Omental fat pad (tissue), 4 donors: ENCODE data around the gene CHD2. TPM values are rescaled to one million over a fixed set of nuclear protein-coding genes. Genes with fewer than 3 reads are reported as not detected.
"Not testable (repeated sequence)": the region's sequence is repeated elsewhere in the genome, so short reads cannot be mapped to it uniquely, and the experiment has no call there.

ENCODE experiments used
- ATAC-seq: fragments of 150-250 bp; one replicate; pipeline ENCODE4 v1.9.1; 2016; ENCODE audit warnings: mild to moderate bottlenecking, moderate library complexity; ENCODE audit not compliant: low FRiP score
- DNase-seq: peaks from one replicate; pipeline ENCODE4 v3.0.0-alpha.2; 2019; ENCODE audit warnings: low spot score
- total RNA-seq, 4 donors: library from RNA; depleted of rRNA; stranded (reverse); fragments of >200 nt; gene quantifications; one replicate each; pipeline ENCODE4 v1.1.0, GENCODE V29; 2016
- TF ChIP-seq, protein P1 (sequence below), 3 donors: fragments of 450-650 bp; IDR thresholded peaks; one replicate each; pipeline ENCODE4 v1.5.1; 2016 to 2017; ENCODE audit warnings: antibody characterized with exemption in 3 of 3, mild to moderate bottlenecking in 3 of 3, moderate library complexity in 2 of 3

CHD2 gene
- total RNA-seq, 4 donors from 2014 or later, result 77.7 to 140 (median 134) TPM

DNA sequence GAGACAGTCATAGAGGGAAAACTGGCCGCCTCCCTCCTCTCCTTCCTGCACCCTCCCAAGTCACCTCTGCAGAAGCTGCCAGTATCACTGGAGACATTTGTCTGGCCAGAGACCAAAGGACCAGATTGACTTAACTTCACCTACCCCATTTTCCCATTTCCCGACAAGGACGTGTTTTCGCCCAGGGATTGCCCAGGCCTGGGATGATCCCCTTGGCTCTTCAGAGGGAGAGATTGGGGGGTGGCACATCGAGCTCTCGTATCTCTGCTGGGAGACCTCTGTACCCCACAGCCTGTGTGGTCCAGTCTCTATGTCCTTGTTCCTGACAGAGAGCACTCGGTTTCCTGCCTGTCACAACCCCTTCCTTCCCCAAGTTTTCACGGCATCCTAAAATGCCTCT is 157.5 kb downstream of the CHD2 start:
- TF ChIP-seq, protein P1, sequence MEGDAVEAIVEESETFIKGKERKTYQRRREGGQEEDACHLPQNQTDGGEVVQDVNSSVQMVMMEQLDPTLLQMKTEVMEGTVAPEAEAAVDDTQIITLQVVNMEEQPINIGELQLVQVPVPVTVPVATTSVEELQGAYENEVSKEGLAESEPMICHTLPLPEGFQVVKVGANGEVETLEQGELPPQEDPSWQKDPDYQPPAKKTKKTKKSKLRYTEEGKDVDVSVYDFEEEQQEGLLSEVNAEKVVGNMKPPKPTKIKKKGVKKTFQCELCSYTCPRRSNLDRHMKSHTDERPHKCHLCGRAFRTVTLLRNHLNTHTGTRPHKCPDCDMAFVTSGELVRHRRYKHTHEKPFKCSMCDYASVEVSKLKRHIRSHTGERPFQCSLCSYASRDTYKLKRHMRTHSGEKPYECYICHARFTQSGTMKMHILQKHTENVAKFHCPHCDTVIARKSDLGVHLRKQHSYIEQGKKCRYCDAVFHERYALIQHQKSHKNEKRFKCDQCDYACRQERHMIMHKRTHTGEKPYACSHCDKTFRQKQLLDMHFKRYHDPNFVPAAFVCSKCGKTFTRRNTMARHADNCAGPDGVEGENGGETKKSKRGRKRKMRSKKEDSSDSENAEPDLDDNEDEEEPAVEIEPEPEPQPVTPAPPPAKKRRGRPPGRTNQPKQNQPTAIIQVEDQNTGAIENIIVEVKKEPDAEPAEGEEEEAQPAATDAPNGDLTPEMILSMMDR (IDR thresholded peaks at IDR 0.05), result no peak
- DNase-seq (no peak), ATAC-seq (no peak)

DNA sequence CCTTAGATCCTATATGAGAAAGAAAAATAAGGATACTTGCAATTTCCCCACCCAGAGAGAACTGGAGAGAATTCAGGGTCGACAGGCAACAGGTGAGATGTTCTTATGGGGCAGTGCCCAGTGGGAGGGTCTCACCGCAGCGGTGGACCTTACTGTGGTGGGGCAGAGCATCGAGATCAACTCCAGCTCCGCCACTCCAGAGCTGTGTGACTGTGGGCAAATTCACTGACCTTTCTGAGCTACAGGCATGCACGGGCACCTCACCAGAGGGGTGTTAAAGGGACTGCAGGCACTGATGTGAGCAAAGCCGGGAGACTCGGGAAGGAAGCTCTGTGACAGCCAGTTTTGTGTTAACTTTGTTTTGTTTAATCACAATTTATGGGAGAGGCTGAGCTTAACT is 158.0 kb downstream of the CHD2 start:
- DNase-seq, result no peak
- TF ChIP-seq, protein P1 (IDR thresholded peaks at IDR 0.05), result no peak
- no peak for ATAC-seq

DNA sequence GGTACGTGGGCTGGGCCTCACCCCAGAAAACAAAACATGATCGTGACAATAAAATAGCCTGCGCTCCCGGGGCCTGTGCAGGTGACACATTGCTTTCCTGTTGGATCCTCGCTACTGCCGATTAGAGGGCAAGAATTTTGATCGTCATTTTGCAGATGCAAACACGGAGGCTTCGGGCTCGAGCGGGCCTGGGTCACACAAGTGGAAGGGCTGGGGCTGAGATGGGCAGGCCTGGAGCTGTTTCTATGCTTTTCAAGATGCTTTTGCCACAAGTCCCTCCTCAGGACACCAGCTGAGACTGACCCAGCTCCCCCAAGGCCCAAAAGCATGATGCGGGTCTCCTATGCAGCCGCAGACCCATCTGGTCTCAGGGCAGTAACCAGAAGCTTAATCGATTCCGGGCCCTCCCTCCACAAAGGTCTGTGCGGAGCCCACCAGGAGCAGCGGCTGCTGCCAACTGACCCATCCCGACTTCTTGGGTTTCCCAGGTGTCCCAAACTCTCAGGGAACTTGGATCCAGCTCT is 158.8 kb downstream of the CHD2 start:
- ATAC-seq, result no peak
- no peak for DNase-seq
- TF ChIP-seq, protein P1 (IDR thresholded peaks at IDR 0.05), result no peak

DNA sequence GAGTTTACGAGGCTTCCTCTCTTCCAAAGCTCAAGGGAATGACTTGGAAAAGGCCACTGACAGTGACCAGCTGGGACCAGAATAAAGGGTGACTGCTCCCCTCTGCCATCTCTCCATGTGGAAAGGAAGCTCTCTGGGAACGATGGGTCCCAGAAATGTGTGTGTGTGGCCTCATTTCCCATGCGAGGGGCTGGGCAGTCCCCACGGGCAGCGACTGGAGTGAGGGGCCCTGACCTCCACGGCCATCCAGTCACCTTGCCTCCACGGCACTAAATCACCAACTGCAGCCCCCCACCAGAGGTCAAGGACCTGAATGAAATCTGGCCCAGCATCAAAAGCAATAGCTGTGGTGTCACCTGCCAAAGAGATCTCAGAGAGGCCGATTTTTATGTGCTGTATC is 159.3 kb downstream of the CHD2 start:
- ATAC-seq (no peak), DNase-seq (no peak)

DNA sequence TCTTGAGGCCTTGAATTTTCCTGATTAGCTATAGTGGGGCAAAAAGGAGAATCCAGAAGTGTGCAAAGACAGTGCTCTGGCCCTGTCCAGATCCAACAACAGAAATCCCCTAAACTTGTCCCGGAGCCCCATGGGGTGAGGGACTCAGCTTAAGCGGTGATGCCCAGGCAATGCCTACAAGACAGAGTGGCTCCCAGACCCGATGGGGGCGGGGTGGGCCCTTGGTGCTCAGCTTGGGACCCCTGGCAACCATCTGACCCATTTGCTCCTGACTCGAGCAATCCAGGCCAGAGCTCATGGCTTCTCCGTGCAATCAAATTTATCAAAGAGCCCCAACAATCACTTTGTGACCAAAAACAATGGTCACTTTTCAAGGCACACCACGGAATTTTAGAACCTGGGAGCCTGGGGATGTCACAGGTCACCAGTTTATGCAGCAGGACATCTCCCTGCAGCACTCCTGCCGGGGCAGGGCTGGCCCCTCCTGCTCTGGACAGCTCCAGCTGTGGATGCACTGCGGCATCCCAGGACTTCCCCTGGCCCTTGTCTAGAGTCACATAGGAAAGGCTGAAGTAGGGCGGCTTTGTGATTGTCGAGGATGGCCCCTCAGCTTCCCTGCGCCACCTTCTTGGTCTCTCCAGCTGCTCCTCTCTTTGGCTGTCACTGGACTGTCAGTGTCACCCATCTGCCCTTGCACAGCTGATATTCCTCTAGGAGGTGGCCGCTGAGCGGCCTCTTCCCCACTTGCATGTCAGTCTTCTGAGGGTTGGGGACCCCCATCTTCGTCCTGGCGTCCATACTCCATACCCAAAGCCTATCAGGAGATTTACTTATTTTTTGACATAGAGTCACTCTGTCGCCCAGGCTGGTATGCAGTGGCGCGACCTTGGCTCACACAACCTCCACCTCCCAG is 160.5 kb downstream of the CHD2 start:
- TF ChIP-seq, protein P1 (IDR thresholded peaks at IDR 0.05), result no peak
- ATAC-seq (no peak), DNase-seq (no peak)

More for the DNA sequence above, 159.3 kb downstream of the CHD2 start:
- TF ChIP-seq, protein P1 (IDR thresholded peaks at IDR 0.05), result no peak

DNA sequence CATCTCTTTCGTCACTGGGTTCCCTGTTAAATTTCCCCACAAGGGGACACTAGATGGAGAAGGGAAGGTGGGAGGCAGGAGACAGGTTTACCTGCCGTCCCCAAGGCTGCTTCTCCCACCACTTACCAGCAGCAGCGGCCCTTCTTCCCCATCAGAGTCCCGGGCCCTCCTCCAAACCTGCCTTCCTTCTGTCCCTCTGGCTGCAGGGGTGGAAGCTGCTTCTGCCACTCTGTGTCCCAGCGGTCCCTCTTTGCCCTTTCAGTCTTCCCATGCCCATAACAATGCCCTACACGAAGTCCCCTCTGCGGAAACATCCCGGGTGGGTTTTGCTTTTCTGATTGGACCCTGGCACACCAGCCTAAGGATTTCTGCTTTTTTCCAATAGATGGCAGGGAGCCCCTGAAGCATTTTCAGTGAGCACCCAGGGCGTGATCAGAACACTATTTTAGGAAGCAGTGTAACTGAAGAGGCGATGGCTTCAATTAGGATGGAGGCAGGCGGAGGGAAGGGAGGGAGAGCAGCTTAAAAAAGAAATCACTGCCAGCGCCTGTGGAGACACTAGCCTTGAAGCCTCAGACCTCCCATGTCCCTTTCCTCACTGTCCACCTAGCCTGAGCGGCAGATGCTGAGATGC is 162.6 kb downstream of the CHD2 start:
- DNase-seq, result not testable (repeated sequence)

DNA sequence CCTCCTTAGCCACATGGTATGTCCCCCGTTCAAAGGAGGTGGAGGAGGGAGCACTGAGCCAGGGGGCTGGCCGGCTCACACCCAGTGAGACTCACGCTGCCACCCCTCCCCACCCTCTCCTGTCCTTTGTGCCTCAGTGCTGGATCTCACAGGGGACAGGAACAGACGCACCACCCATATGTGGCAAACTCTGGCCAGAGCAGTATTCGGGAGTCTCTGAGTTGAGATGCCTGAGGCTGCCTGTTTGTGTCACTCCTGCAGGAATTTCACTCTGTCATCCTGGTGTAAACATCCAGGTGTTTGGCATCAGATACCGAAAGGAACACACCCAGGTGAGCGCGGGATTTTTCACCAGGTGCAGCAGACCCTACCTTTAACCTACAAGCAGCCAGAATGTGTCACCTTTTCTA is 163.1 kb downstream of the CHD2 start:
- ATAC-seq, result no peak
- DNase-seq, result no peak
- TF ChIP-seq, protein P1 (IDR thresholded peaks at IDR 0.05), result no peak

More for the DNA sequence above, 162.6 kb downstream of the CHD2 start:
- not testable (repeated sequence) for ATAC-seq
